ENCODE results near the gene CHTF18.

- TF ChIP-seq, protein P1, sequence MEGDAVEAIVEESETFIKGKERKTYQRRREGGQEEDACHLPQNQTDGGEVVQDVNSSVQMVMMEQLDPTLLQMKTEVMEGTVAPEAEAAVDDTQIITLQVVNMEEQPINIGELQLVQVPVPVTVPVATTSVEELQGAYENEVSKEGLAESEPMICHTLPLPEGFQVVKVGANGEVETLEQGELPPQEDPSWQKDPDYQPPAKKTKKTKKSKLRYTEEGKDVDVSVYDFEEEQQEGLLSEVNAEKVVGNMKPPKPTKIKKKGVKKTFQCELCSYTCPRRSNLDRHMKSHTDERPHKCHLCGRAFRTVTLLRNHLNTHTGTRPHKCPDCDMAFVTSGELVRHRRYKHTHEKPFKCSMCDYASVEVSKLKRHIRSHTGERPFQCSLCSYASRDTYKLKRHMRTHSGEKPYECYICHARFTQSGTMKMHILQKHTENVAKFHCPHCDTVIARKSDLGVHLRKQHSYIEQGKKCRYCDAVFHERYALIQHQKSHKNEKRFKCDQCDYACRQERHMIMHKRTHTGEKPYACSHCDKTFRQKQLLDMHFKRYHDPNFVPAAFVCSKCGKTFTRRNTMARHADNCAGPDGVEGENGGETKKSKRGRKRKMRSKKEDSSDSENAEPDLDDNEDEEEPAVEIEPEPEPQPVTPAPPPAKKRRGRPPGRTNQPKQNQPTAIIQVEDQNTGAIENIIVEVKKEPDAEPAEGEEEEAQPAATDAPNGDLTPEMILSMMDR (IDR thresholded peaks at IDR 0.05 in 8 of 11, conservative IDR thresholded peaks at IDR 0.05 in 3 of 11): no peak
- TF ChIP-seq POLR2A (IDR thresholded peaks at IDR 0.05): no peak
These were observed 10.6 kb upstream of the CHTF18 start for GRCh38 chr16:777826-778225.
